Loucy (cell line): Measurements from ENCODE around the gene MAST4.

Experiments used
- H2AFZ ChIP-seq: fragments of 200-600 bp; sonication (generic); 2 replicates; pipeline ENCODE4 v1.6.0; 2016; ENCODE audit warnings: antibody characterized with exemption, mild to moderate bottlenecking, low read length, moderate library complexity
- H3F3A ChIP-seq: fragments of 200-600 bp; 2 replicates; pipeline ENCODE4 v1.6.0; 2016; ENCODE audit warnings: antibody characterized with exemption, low read depth, mild to moderate bottlenecking
- H3K27me3 ChIP-seq: fragments of 200-600 bp; sonication (generic); 2 replicates; pipeline ENCODE4 v1.6.1; 2014; ENCODE audit warnings: low read length, mild to moderate bottlenecking; ENCODE audit not compliant: insufficient read depth, poor library complexity, severe bottlenecking
- H3K36me3 ChIP-seq: fragments of 200-600 bp; sonication (generic); 2 replicates; pipeline ENCODE4 v1.6.1; 2016; ENCODE audit warnings: low read length; ENCODE audit not compliant: insufficient read depth
- H3K4me1 ChIP-seq: fragments of 200-600 bp; sonication (generic); 2 replicates; pipeline ENCODE4 v1.5.1; 2014; ENCODE audit warnings: low read length, mild to moderate bottlenecking; ENCODE audit not compliant: insufficient read depth, poor library complexity, severe bottlenecking
- H3K4me2 ChIP-seq: fragments of 200-600 bp; sonication (generic); 2 replicates; pipeline ENCODE4 v1.6.0; 2014; ENCODE audit warnings: antibody characterized with exemption, low read length, low read depth, mild to moderate bottlenecking; ENCODE audit not compliant: poor library complexity, severe bottlenecking
- H3K4me3 ChIP-seq: fragments of 200-600 bp; sonication (generic); 2 replicates; pipeline ENCODE4 v1.5.1; 2014; ENCODE audit warnings: low read length, mild to moderate bottlenecking, mixed read lengths; ENCODE audit not compliant: poor library complexity, severe bottlenecking
- H3K79me2 ChIP-seq: fragments of 200-600 bp; sonication (generic); 2 replicates; pipeline ENCODE4 v1.6.1; 2014; ENCODE audit warnings: low read length; ENCODE audit not compliant: insufficient read depth
- H3K9ac ChIP-seq: fragments of 200-600 bp; sonication (generic); 2 replicates; pipeline ENCODE4 v1.6.0; 2014; ENCODE audit warnings: mild to moderate bottlenecking, low read depth, low read length, moderate library complexity; ENCODE audit not compliant: poor library complexity, severe bottlenecking
- H3K9me2 ChIP-seq: fragments of 200-600 bp; sonication (generic); replicated peaks from 2 replicates; pipeline ENCODE4 v1.6.1; 2016; ENCODE audit warnings: low read depth, low read length, mixed read lengths
- H3K9me3 ChIP-seq: fragments of 200-600 bp; sonication (generic); 2 replicates; pipeline ENCODE4 v1.6.1; 2014; ENCODE audit warnings: mild to moderate bottlenecking, antibody characterized with exemption, low read length, low read depth; ENCODE audit not compliant: insufficient read depth
- H4K20me1 ChIP-seq: fragments of 200-600 bp; sonication (generic); 2 replicates; pipeline ENCODE4 v1.6.0; 2014; ENCODE audit warnings: antibody characterized with exemption, low read length, mild to moderate bottlenecking; ENCODE audit not compliant: insufficient read depth, poor library complexity, severe bottlenecking
- EZH2phosphoT487 ChIP-seq: fragments of 200-600 bp; IDR thresholded peaks from 2 replicates; pipeline ENCODE4 v1.6.1; 2018; ENCODE audit warnings: antibody characterized with exemption, mild to moderate bottlenecking, moderate library complexity, borderline replicate concordance
- TF ChIP-seq, protein P1 (sequence below): fragments of 200-600 bp; sonication (generic); conservative IDR thresholded peaks from 2 replicates; pipeline ENCODE4 v1.5.1; 2014; ENCODE audit warnings: mild to moderate bottlenecking, antibody characterized with exemption, low read length

The MAST4 gene

DNA sequence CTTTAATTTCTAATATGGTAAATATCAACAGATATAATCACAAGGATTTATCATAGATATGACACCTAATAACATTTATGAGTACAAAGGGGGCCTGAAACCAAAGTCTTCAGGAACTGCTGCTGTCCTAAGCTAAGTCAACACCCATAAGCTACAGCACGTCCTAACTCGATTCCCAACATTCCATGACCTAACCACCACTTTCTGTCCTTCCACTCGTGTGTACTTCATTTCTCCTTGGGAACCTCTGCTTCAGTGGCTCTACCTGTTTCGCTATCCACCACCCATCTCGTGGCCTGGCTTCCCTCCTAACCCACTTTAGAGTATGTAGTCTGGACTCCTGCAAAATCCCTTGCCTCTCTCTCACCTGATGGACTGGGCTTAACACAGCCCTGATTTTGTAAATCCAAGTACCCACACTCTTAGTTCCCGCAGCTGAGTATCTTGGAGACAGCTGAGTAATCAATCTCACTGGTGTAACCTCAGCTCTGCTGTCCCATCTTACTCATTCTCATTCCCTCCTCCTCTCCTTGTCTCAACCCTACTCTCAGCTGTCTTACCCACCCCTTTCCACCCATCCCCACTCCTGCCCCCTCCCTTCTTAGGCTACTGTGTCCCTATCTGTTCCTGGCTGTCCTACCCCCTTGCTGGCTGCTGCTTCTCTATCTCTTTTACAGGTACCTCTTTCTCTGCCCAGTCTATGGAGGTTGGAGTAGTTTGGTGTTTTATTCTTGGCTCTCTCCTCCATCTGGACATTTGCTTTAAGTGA lies 101.8 kb downstream of the MAST4 start:
- H3K79me2 ChIP-seq, result no peaks in the 10 kb centered on the region
- H3F3A ChIP-seq, result no peaks in the 10 kb centered on the region
- H3K36me3 ChIP-seq, result no peaks in the 10 kb centered on the region
- H2AFZ ChIP-seq, result no peak overlapping the region
- no peaks in the 10 kb centered on the region for H3K4me1 ChIP-seq
- H3K4me2 ChIP-seq, result no peak overlapping the region
- no peaks in the 10 kb centered on the region for H3K9me2 ChIP-seq
- H3K9me3 ChIP-seq, result no peaks in the 10 kb centered on the region
- no peaks in the 10 kb centered on the region for H4K20me1 ChIP-seq
- H3K4me3 ChIP-seq, result no peak overlapping the region
- H3K27me3 ChIP-seq, result no peaks in the 10 kb centered on the region
- no peak overlapping the region for H3K9ac ChIP-seq
- TF ChIP-seq EZH2phosphoT487, result no peak
- TF ChIP-seq, protein P1, sequence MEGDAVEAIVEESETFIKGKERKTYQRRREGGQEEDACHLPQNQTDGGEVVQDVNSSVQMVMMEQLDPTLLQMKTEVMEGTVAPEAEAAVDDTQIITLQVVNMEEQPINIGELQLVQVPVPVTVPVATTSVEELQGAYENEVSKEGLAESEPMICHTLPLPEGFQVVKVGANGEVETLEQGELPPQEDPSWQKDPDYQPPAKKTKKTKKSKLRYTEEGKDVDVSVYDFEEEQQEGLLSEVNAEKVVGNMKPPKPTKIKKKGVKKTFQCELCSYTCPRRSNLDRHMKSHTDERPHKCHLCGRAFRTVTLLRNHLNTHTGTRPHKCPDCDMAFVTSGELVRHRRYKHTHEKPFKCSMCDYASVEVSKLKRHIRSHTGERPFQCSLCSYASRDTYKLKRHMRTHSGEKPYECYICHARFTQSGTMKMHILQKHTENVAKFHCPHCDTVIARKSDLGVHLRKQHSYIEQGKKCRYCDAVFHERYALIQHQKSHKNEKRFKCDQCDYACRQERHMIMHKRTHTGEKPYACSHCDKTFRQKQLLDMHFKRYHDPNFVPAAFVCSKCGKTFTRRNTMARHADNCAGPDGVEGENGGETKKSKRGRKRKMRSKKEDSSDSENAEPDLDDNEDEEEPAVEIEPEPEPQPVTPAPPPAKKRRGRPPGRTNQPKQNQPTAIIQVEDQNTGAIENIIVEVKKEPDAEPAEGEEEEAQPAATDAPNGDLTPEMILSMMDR, result no peak

DNA sequence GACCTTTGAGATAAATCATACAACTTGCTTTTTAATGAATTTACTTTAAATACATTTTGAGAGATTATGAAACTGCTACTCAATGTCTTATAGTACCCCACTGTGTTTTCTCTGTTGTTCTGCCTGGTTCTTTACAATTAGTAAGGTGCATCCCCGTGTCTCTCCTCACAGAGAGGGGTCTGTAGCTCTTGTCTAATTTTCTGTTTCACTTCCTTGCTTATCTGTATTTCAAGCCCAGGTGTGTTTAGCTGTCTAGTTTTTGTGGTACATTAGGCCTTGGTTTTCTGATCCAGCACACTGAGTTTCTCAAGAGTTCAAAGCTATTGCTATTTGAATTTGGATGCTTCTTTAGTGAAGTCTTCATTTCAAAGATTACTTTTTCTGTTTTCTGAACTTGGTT lies 105.1 kb downstream of the MAST4 start:
- no peaks in the 10 kb centered on the region for H4K20me1 ChIP-seq
- H3K9ac ChIP-seq, result no peak overlapping the region
- no peaks in the 10 kb centered on the region for H3K9me2 ChIP-seq
- H3F3A ChIP-seq, result no peaks in the 10 kb centered on the region
- H3K79me2 ChIP-seq, result no peaks in the 10 kb centered on the region
- H2AFZ ChIP-seq, result no peak overlapping the region
- H3K4me1 ChIP-seq, result no peaks in the 10 kb centered on the region
- H3K9me3 ChIP-seq, result no peaks in the 10 kb centered on the region
- H3K4me3 ChIP-seq, result no peak overlapping the region
- H3K27me3 ChIP-seq, result no peaks in the 10 kb centered on the region
- H3K4me2 ChIP-seq, result no peak overlapping the region
- H3K36me3 ChIP-seq, result no peaks in the 10 kb centered on the region
- no peak for TF ChIP-seq EZH2phosphoT487
- TF ChIP-seq, protein P1, result no peak

DNA sequence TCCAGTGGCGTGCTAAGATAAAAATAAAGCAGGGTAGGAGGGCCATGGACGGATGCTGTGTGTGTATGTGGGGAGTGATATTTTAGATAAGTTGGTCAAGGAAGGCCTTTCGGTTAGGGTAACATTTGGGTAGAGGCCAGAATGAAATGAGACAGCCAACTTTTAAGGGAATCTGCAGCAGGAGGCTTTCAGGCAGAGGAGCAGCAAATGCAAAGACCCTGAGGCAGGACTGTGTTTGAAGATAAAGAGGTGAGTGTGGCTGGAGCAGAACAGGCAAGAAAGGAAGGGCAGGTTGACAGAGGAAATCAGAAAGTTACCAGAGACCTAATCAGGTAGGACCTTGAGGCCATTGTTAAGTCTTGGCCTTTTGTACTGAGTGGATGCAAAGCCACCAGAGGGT lies 106.2 kb downstream of the MAST4 start:
- no peaks in the 10 kb centered on the region for H3K27me3 ChIP-seq
- H3K36me3 ChIP-seq, result no peaks in the 10 kb centered on the region
- no peak overlapping the region for H3K9ac ChIP-seq
- no peak overlapping the region for H2AFZ ChIP-seq
- TF ChIP-seq, protein P1, result no peak
- H3K79me2 ChIP-seq, result no peaks in the 10 kb centered on the region
- H3K9me2 ChIP-seq, result no peaks in the 10 kb centered on the region
- no peaks in the 10 kb centered on the region for H3K9me3 ChIP-seq
- H3F3A ChIP-seq, result no peaks in the 10 kb centered on the region
- no peak overlapping the region for H3K4me2 ChIP-seq
- H3K4me1 ChIP-seq, result no peaks in the 10 kb centered on the region
- no peak overlapping the region for H3K4me3 ChIP-seq
- H4K20me1 ChIP-seq, result no peaks in the 10 kb centered on the region
